SK-N-SH treated with all-trans-retinoic acid at 6 μM for 48 hours (cell line): Measurements from ENCODE around the gene GALNTL6.

Source experiments
- ATAC-seq: fragments of 200-7000 bp; cut with Tn5 transposase; 3 replicates; pipeline ENCODE4 v1.9.1; 2020; ENCODE audit warnings: mild to moderate bottlenecking, moderate library complexity
- ARNTL ChIP-seq: fragments of 450-650 bp; formaldehyde crosslinking; IDR thresholded peaks from 2 replicates; pipeline ENCODE4 v1.5.0; 2020; ENCODE audit warnings: low read depth, mild to moderate bottlenecking, moderate library complexity, borderline replicate concordance
- BACH2 ChIP-seq: fragments of 250-450 bp; sonication (Bioruptor Pico); IDR thresholded peaks from 2 replicates; pipeline ENCODE4 v1.9.0; 2021; ENCODE audit warnings: mild to moderate bottlenecking, borderline replicate concordance
- CSDC2 ChIP-seq: fragments of 250-450 bp; sonication (Bioruptor Pico); IDR thresholded peaks from 2 replicates; pipeline ENCODE4 v1.5.0; 2020; ENCODE audit warnings: mild to moderate bottlenecking, moderate library complexity
- ESRRG ChIP-seq: fragments of 250-450 bp; sonication (Bioruptor Pico); IDR thresholded peaks from 2 replicates; pipeline ENCODE4 v1.6.1; 2021; ENCODE audit warnings: mild to moderate bottlenecking
- OSR1 ChIP-seq: fragments of 250-450 bp; sonication (Bioruptor Pico); IDR thresholded peaks from 2 replicates; pipeline ENCODE4 v1.8.0; 2022; ENCODE audit warnings: moderate library complexity, mild to moderate bottlenecking, inconsistent platforms
- POU6F1 ChIP-seq: fragments of 250-450 bp; sonication (Bioruptor Pico); IDR thresholded peaks from 2 replicates; pipeline ENCODE4 v1.8.0; 2021; ENCODE audit warnings: low read depth, mild to moderate bottlenecking, moderate library complexity, borderline replicate concordance
- PPARA ChIP-seq: fragments of 250-450 bp; sonication (Bioruptor Pico); IDR thresholded peaks from 2 replicates; pipeline ENCODE4 v1.5.0; 2020; ENCODE audit warnings: mild to moderate bottlenecking, borderline replicate concordance
- RARB ChIP-seq: fragments of 250-450 bp; sonication (Bioruptor Pico); IDR thresholded peaks from 2 replicates; pipeline ENCODE4 v1.8.0; 2021; ENCODE audit warnings: mild to moderate bottlenecking, moderate library complexity
- SNAI2 ChIP-seq: fragments of 250-450 bp; sonication (Bioruptor Pico); IDR thresholded peaks from 2 replicates; pipeline ENCODE4 v1.5.0; 2020; ENCODE audit warnings: mild to moderate bottlenecking, moderate library complexity
- TCF4 ChIP-seq: fragments of 250-450 bp; sonication (Bioruptor Pico); IDR thresholded peaks from 2 replicates; pipeline ENCODE4 v1.8.0; 2021; ENCODE audit warnings: mild to moderate bottlenecking, moderate library complexity, borderline replicate concordance
- ZC3H10 ChIP-seq: fragments of 250-450 bp; sonication (Bioruptor Pico); IDR thresholded peaks from 2 replicates; pipeline ENCODE4 v1.5.1; 2021; ENCODE audit warnings: mild to moderate bottlenecking, moderate library complexity
- ZFP30 ChIP-seq: fragments of 450-650 bp; formaldehyde crosslinking; IDR thresholded peaks from 2 replicates; pipeline ENCODE4 v1.5.0; 2022; ENCODE audit warnings: mild to moderate bottlenecking, moderate library complexity
- ZNF565 ChIP-seq: fragments of 450-650 bp; formaldehyde crosslinking; conservative IDR thresholded peaks from 2 replicates; pipeline ENCODE4 v1.5.0; 2020; ENCODE audit warnings: low read depth, mild to moderate bottlenecking, moderate library complexity
- ZNF70 ChIP-seq: fragments of 450-650 bp; formaldehyde crosslinking; IDR thresholded peaks from 2 replicates; pipeline ENCODE4 v1.5.0; 2020; ENCODE audit warnings: mild to moderate bottlenecking, moderate library complexity
- TF ChIP-seq, protein P1 (sequence below): fragments of 250-450 bp; sonication (Bioruptor Pico); IDR thresholded peaks from 2 replicates; pipeline ENCODE4 v1.5.1; 2021; ENCODE audit warnings: mild to moderate bottlenecking, moderate library complexity
- TF ChIP-seq, protein P2 (sequence below): fragments of 250-450 bp; sonication (Bioruptor Pico); IDR thresholded peaks from 2 replicates; pipeline ENCODE4 v1.8.0; 2020; ENCODE audit warnings: mild to moderate bottlenecking, moderate library complexity, borderline replicate concordance
- TF ChIP-seq, protein P3 (sequence below): fragments of 250-450 bp; sonication (Bioruptor Pico); IDR thresholded peaks from 2 replicates; pipeline ENCODE4 v1.5.0; 2020; ENCODE audit warnings: mild to moderate bottlenecking, moderate library complexity

The GALNTL6 gene

GRCh38 chr4:172553216-172553615 is 740.0 kb downstream of the GALNTL6 start (continued):
- TF ChIP-seq, protein P1, sequence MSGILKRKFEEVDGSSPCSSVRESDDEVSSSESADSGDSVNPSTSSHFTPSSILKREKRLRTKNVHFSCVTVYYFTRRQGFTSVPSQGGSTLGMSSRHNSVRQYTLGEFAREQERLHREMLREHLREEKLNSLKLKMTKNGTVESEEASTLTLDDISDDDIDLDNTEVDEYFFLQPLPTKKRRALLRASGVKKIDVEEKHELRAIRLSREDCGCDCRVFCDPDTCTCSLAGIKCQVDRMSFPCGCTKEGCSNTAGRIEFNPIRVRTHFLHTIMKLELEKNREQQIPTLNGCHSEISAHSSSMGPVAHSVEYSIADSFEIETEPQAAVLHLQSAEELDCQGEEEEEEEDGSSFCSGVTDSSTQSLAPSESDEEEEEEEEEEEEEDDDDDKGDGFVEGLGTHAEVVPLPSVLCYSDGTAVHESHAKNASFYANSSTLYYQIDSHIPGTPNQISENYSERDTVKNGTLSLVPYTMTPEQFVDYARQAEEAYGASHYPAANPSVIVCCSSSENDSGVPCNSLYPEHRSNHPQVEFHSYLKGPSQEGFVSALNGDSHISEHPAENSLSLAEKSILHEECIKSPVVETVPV (CRISPR knock-in tag): no peak
- no peak for TF ChIP-seq ZFP30 (CRISPR knock-in tag)
- no peak for TF ChIP-seq ZNF70 (CRISPR knock-in tag)
- TF ChIP-seq RARB (CRISPR knock-in tag): no peak

DNA sequence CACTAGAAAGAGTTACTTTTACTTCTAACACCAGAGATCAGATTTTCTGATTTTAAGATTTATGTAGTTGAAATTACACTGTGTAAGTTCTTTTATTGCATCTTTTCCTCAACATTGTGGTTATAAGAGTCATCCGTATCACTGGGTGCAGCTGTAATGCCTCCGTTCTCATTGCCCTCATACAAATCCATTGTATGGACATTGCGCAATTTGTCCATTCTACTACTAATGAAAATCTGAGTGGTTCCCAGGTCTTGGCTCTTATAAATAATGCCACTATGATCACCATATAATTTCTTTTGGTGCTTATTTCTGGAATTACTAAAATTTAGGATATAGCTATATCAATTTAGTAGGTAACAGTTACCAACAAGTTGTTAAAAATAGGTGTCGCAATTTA is 741.4 kb downstream of the GALNTL6 start:
- no peak for ATAC-seq
- no peak for TF ChIP-seq ARNTL
- TF ChIP-seq, protein P2, sequence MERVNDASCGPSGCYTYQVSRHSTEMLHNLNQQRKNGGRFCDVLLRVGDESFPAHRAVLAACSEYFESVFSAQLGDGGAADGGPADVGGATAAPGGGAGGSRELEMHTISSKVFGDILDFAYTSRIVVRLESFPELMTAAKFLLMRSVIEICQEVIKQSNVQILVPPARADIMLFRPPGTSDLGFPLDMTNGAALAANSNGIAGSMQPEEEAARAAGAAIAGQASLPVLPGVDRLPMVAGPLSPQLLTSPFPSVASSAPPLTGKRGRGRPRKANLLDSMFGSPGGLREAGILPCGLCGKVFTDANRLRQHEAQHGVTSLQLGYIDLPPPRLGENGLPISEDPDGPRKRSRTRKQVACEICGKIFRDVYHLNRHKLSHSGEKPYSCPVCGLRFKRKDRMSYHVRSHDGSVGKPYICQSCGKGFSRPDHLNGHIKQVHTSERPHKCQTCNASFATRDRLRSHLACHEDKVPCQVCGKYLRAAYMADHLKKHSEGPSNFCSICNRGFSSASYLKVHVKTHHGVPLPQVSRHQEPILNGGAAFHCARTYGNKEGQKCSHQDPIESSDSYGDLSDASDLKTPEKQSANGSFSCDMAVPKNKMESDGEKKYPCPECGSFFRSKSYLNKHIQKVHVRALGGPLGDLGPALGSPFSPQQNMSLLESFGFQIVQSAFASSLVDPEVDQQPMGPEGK: no peak
- TF ChIP-seq PPARA (CRISPR knock-in tag): no peak
- TF ChIP-seq RARB (CRISPR knock-in tag): no peak
- TF ChIP-seq ZNF70 (CRISPR knock-in tag): no peak
- TF ChIP-seq, protein P3, sequence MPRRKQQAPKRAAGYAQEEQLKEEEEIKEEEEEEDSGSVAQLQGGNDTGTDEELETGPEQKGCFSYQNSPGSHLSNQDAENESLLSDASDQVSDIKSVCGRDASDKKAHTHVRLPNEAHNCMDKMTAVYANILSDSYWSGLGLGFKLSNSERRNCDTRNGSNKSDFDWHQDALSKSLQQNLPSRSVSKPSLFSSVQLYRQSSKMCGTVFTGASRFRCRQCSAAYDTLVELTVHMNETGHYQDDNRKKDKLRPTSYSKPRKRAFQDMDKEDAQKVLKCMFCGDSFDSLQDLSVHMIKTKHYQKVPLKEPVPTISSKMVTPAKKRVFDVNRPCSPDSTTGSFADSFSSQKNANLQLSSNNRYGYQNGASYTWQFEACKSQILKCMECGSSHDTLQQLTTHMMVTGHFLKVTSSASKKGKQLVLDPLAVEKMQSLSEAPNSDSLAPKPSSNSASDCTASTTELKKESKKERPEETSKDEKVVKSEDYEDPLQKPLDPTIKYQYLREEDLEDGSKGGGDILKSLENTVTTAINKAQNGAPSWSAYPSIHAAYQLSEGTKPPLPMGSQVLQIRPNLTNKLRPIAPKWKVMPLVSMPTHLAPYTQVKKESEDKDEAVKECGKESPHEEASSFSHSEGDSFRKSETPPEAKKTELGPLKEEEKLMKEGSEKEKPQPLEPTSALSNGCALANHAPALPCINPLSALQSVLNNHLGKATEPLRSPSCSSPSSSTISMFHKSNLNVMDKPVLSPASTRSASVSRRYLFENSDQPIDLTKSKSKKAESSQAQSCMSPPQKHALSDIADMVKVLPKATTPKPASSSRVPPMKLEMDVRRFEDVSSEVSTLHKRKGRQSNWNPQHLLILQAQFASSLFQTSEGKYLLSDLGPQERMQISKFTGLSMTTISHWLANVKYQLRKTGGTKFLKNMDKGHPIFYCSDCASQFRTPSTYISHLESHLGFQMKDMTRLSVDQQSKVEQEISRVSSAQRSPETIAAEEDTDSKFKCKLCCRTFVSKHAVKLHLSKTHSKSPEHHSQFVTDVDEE: no peak
- no peak for TF ChIP-seq ZC3H10
- TF ChIP-seq, all 23 proteins: peak for 0

GRCh38 chr4:172555725-172556124 is 742.5 kb downstream of the GALNTL6 start:
- no peak for ATAC-seq
- TF ChIP-seq CSDC2 (no peak), ZNF565 (CRISPR knock-in tag) (no peak), ARNTL (no peak), RARB (CRISPR knock-in tag) (no peak), PPARA (CRISPR knock-in tag) (no peak), ZFP30 (CRISPR knock-in tag) (no peak), BACH2 (CRISPR knock-in tag) (no peak), ESRRG (CRISPR knock-in tag) (no peak)
- TF ChIP-seq, protein P1 (CRISPR knock-in tag): no peak
- TF ChIP-seq, protein P3: no peak

GRCh38 chr4:172573899-172574298 is 760.7 kb downstream of the GALNTL6 start:
- TF ChIP-seq TCF4: no peak
- no peak for TF ChIP-seq OSR1 (CRISPR knock-in tag)
- no peak for TF ChIP-seq ESRRG (CRISPR knock-in tag)
- TF ChIP-seq SNAI2: no peak
- TF ChIP-seq ZNF70 (CRISPR knock-in tag): no peak
- TF ChIP-seq ZNF565 (CRISPR knock-in tag): no peak
- no peak for TF ChIP-seq PPARA (CRISPR knock-in tag)
- TF ChIP-seq POU6F1 (CRISPR knock-in tag): no peak
- TF ChIP-seq, protein P3: no peak
- no peak for ATAC-seq
